GM23338 (cell line): ENCODE data around the gene SPRR1B. TPM values are rescaled to one million over a fixed set of nuclear protein-coding genes. Genes with fewer than 3 reads are reported as not detected.
A peak's percentile ranks its signal among the peaks of the same experiment; 100 is the strongest.

Experiments used
- ATAC-seq: fragments of 200-7000 bp; cut with Tn5 transposase; 3 replicates; pipeline ENCODE4 v1.9.1; 2020
- DNase-seq: peaks from one replicate; pipeline ENCODE4 v3.0.0-alpha.2; 2015; ENCODE audit warnings: low spot score
- H2AFZ ChIP-seq: fragments of 200-600 bp; sonication (generic); 2 replicates; pipeline ENCODE4 v1.8.0; 2016; ENCODE audit warnings: antibody characterized with exemption, mild to moderate bottlenecking, moderate library complexity
- H3F3A ChIP-seq: fragments of 200-600 bp; sonication (generic); replicated peaks from 2 replicates; pipeline ENCODE4 v1.8.0; 2017; ENCODE audit warnings: antibody characterized with exemption, mixed run types, low read depth
- H3K27ac ChIP-seq: fragments of 200-600 bp; sonication (generic); 2 replicates; pipeline ENCODE4 v1.6.1; 2016; ENCODE audit warnings: low read depth
- H3K27me3 ChIP-seq: fragments of 200-600 bp; sonication (generic); 2 replicates; pipeline ENCODE4 v1.8.0; 2016; ENCODE audit warnings: mild to moderate bottlenecking, mixed run types, moderate library complexity; ENCODE audit not compliant: insufficient read depth
- H3K36me3 ChIP-seq: fragments of 200-600 bp; sonication (generic); 2 replicates; pipeline ENCODE4 v1.8.0; 2016; ENCODE audit warnings: mild to moderate bottlenecking; ENCODE audit not compliant: insufficient read depth
- H3K4me1 ChIP-seq: fragments of 200-600 bp; sonication (generic); 2 replicates; pipeline ENCODE4 v1.8.0; 2016; ENCODE audit warnings: mild to moderate bottlenecking, moderate library complexity; ENCODE audit not compliant: insufficient read depth
- H3K4me2 ChIP-seq: fragments of 200-600 bp; sonication (generic); 2 replicates; pipeline ENCODE4 v1.7.1; 2017; ENCODE audit warnings: mixed run types
- H3K4me3 ChIP-seq: fragments of 200-600 bp; sonication (generic); 2 replicates; pipeline ENCODE4 v1.6.1; 2016; ENCODE audit warnings: mixed run types
- H3K79me2 ChIP-seq: fragments of 200-600 bp; sonication (generic); replicated peaks from 2 replicates; pipeline ENCODE4 v1.8.0; 2017; ENCODE audit warnings: mild to moderate bottlenecking; ENCODE audit not compliant: insufficient read depth
- H3K9me2 ChIP-seq: fragments of 200-600 bp; sonication (generic); 2 replicates; pipeline ENCODE4 v1.8.0; 2017; ENCODE audit not compliant: insufficient read depth
- H4K20me1 ChIP-seq: fragments of 200-600 bp; sonication (generic); replicated peaks from 2 replicates; pipeline ENCODE4 v1.8.0; 2017; ENCODE audit warnings: mild to moderate bottlenecking; ENCODE audit not compliant: insufficient read depth
- H3K27ac Mint-ChIP-seq: 2 replicates; pipeline ENCODE4 v1.8.0; 2020; ENCODE audit warnings: inconsistent platforms, mild to moderate bottlenecking, moderate library complexity, mixed read lengths
- H3K27me3 Mint-ChIP-seq: 3 replicates; pipeline ENCODE4 v1.8.0; 2022; ENCODE audit warnings: low read depth, mild to moderate bottlenecking, moderate library complexity, mixed read lengths, inconsistent platforms; ENCODE audit not compliant: insufficient read depth, poor library complexity
- H3K36me3 Mint-ChIP-seq: 3 replicates; pipeline ENCODE4 v1.8.0; 2021; ENCODE audit warnings: low read depth, mild to moderate bottlenecking, inconsistent platforms, moderate library complexity, mixed read lengths
- H3K4me1 Mint-ChIP-seq: 3 replicates; pipeline ENCODE4 v1.8.0; 2020; ENCODE audit warnings: mild to moderate bottlenecking, inconsistent platforms, mixed read lengths
- H3K4me3 Mint-ChIP-seq: 3 replicates; pipeline ENCODE4 v1.8.0; 2021; ENCODE audit warnings: moderate library complexity, mild to moderate bottlenecking, inconsistent platforms, mixed read lengths
- H3K9me3 Mint-ChIP-seq: 3 replicates; pipeline ENCODE4 v1.8.0; 2020; ENCODE audit warnings: moderate library complexity, mild to moderate bottlenecking, inconsistent platforms, mixed read lengths
- CREB1 ChIP-seq: fragments of 250-450 bp; sonication (Bioruptor Pico); IDR thresholded peaks from 2 replicates; pipeline ENCODE4 v1.5.0; 2020; ENCODE audit warnings: low read depth, mild to moderate bottlenecking, moderate library complexity
- EZH2phosphoT487 ChIP-seq: fragments of 200-600 bp; sonication (generic); IDR thresholded peaks from one replicate; pipeline ENCODE4 v1.8.1; 2018; ENCODE audit warnings: antibody characterized with exemption; ENCODE audit not compliant: unreplicated experiment
- JUNB ChIP-seq: IDR thresholded peaks from one replicate; pipeline ENCODE4 v1.6.1; 2016; ENCODE audit warnings: antibody characterized with exemption; ENCODE audit not compliant: unreplicated experiment
- NANOG ChIP-seq: IDR thresholded peaks from 2 replicates; pipeline ENCODE4 v1.6.1; 2016; ENCODE audit warnings: antibody characterized with exemption, borderline replicate concordance
- POLR2AphosphoS5 ChIP-seq: IDR thresholded peaks from 2 replicates; pipeline ENCODE4 v1.6.1; 2016; ENCODE audit warnings: antibody characterized with exemption, low read depth
- polyA plus RNA-seq: library from polyadenylated mRNA; unstranded; fragments of >200 nt; fragmentation: Nextera tagmentation; extraction: Ambion mirVana; gene quantifications from 2 replicates; pipeline ENCODE4 v1.2.1, GENCODE V29; 2016
- total RNA-seq: library from RNA; depleted of rRNA; stranded (reverse); fragments of >200 nt; shearing (Covaris generic); gene quantifications from 2 replicates; pipeline ENCODE4 v1.2.3, GENCODE V29; 2014
- TF ChIP-seq, protein P1 (sequence below): IDR thresholded peaks from one replicate; pipeline ENCODE4 v1.6.1; 2018; ENCODE audit warnings: antibody characterized with exemption; ENCODE audit not compliant: unreplicated experiment
- TF ChIP-seq, protein P2 (sequence below): fragments of 250-450 bp; sonication (Bioruptor Pico); IDR thresholded peaks from 2 replicates; pipeline ENCODE4 v1.5.0; 2020; ENCODE audit warnings: mild to moderate bottlenecking, moderate library complexity
- TF ChIP-seq, protein P3 (sequence below), 2 experiments: fragments of 200-600 bp in 1 of 2; sonication (generic) in 1 of 2; conservative IDR thresholded peaks; 2 replicates each; pipeline versions ENCODE4 v1.5.1 to v1.6.1; 2016 to 2017; ENCODE audit warnings: antibody characterized with exemption in 2 of 2, low read depth in 2 of 2, mild to moderate bottlenecking in 2 of 2, moderate library complexity in 1 of 2

Gene SPRR1B
- total and polyA plus RNA-seq, 2 experiments from 2014 or later: not detected

- TF ChIP-seq, protein P1, sequence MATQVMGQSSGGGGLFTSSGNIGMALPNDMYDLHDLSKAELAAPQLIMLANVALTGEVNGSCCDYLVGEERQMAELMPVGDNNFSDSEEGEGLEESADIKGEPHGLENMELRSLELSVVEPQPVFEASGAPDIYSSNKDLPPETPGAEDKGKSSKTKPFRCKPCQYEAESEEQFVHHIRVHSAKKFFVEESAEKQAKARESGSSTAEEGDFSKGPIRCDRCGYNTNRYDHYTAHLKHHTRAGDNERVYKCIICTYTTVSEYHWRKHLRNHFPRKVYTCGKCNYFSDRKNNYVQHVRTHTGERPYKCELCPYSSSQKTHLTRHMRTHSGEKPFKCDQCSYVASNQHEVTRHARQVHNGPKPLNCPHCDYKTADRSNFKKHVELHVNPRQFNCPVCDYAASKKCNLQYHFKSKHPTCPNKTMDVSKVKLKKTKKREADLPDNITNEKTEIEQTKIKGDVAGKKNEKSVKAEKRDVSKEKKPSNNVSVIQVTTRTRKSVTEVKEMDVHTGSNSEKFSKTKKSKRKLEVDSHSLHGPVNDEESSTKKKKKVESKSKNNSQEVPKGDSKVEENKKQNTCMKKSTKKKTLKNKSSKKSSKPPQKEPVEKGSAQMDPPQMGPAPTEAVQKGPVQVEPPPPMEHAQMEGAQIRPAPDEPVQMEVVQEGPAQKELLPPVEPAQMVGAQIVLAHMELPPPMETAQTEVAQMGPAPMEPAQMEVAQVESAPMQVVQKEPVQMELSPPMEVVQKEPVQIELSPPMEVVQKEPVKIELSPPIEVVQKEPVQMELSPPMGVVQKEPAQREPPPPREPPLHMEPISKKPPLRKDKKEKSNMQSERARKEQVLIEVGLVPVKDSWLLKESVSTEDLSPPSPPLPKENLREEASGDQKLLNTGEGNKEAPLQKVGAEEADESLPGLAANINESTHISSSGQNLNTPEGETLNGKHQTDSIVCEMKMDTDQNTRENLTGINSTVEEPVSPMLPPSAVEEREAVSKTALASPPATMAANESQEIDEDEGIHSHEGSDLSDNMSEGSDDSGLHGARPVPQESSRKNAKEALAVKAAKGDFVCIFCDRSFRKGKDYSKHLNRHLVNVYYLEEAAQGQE: no peak
- TF ChIP-seq POLR2AphosphoS5 (no peak), JUNB (no peak)
Measured at GRCh38 chr1:153071511-153071910, 40.5 kb downstream of the SPRR1B start, which contains the start of gene SPRR2B (continued).

DNA sequence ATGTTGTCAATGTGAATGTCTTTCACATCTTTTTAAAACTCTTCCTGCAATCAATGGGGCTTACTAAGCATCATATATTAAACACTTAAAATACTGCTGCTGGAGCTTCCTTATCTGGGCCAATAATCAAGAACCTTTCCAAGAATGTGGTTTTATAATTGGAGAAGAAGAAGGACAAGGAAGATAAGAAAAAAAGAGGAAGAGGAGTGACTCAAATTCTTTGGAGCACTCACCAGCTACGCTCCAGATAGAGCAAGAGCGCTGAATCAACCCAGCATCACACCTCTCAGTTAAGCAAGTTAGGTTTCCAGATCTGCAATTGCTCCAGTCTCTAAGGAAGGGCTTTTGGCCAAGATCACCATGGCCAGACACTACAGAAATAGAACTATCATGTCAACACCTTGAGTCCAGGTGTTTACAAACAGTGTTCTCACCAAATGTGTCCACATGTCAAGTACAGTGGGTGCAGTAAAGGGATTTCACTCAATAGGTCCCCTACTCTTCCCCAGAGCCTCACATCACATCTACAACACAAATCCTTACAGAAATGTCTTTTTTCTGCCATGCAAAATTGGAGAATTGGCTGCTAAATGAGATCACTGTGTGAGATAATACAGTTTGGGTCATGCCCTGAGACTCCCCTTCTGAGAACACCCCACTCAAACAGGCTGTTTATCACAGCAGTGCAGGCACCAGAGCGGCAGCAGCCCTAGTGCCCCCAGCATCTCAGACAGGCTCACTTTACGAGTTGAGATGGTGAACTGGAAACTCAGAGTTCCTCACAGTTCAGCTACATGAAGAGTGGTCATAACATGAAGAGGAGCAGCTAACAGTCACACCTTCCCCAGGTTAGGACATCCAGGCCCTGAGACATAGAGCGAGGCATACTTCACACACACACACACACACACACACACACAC is 42.1 kb downstream of the SPRR1B start:
- Histone ChIP-seq H3K36me3 (no peaks in the 10 kb centered on the region), H2AFZ (peak overlapping the region; percentile 34; the same call in 1 of the 2 replicates), H3K4me2 (no peak overlapping the region), H3K4me1 (no peaks in the 10 kb centered on the region), H3K79me2 (no peaks in the 10 kb centered on the region), H4K20me1 (no peaks in the 10 kb centered on the region), H3K27me3 (no peaks in the 10 kb centered on the region), H3F3A (no peaks in the 10 kb centered on the region), H3K4me3 (no peak overlapping the region), H3K27ac (no peak overlapping the region), H3K9me2 (no peaks in the 10 kb centered on the region)
- ATAC-seq (no peak), DNase-seq (no peak)
- no peaks in the 10 kb centered on the region for H3K27me3 Mint-ChIP-seq
- no peaks in the 10 kb centered on the region for H3K9me3 Mint-ChIP-seq
- no peaks in the 10 kb centered on the region for H3K36me3 Mint-ChIP-seq
- H3K4me1 Mint-ChIP-seq: no peaks in the 10 kb centered on the region
- H3K4me3 Mint-ChIP-seq: no peak overlapping the region
- H3K27ac Mint-ChIP-seq: no peak overlapping the region
- no peak for TF ChIP-seq CREB1
- TF ChIP-seq, protein P1: no peak
- TF ChIP-seq, protein P2, sequence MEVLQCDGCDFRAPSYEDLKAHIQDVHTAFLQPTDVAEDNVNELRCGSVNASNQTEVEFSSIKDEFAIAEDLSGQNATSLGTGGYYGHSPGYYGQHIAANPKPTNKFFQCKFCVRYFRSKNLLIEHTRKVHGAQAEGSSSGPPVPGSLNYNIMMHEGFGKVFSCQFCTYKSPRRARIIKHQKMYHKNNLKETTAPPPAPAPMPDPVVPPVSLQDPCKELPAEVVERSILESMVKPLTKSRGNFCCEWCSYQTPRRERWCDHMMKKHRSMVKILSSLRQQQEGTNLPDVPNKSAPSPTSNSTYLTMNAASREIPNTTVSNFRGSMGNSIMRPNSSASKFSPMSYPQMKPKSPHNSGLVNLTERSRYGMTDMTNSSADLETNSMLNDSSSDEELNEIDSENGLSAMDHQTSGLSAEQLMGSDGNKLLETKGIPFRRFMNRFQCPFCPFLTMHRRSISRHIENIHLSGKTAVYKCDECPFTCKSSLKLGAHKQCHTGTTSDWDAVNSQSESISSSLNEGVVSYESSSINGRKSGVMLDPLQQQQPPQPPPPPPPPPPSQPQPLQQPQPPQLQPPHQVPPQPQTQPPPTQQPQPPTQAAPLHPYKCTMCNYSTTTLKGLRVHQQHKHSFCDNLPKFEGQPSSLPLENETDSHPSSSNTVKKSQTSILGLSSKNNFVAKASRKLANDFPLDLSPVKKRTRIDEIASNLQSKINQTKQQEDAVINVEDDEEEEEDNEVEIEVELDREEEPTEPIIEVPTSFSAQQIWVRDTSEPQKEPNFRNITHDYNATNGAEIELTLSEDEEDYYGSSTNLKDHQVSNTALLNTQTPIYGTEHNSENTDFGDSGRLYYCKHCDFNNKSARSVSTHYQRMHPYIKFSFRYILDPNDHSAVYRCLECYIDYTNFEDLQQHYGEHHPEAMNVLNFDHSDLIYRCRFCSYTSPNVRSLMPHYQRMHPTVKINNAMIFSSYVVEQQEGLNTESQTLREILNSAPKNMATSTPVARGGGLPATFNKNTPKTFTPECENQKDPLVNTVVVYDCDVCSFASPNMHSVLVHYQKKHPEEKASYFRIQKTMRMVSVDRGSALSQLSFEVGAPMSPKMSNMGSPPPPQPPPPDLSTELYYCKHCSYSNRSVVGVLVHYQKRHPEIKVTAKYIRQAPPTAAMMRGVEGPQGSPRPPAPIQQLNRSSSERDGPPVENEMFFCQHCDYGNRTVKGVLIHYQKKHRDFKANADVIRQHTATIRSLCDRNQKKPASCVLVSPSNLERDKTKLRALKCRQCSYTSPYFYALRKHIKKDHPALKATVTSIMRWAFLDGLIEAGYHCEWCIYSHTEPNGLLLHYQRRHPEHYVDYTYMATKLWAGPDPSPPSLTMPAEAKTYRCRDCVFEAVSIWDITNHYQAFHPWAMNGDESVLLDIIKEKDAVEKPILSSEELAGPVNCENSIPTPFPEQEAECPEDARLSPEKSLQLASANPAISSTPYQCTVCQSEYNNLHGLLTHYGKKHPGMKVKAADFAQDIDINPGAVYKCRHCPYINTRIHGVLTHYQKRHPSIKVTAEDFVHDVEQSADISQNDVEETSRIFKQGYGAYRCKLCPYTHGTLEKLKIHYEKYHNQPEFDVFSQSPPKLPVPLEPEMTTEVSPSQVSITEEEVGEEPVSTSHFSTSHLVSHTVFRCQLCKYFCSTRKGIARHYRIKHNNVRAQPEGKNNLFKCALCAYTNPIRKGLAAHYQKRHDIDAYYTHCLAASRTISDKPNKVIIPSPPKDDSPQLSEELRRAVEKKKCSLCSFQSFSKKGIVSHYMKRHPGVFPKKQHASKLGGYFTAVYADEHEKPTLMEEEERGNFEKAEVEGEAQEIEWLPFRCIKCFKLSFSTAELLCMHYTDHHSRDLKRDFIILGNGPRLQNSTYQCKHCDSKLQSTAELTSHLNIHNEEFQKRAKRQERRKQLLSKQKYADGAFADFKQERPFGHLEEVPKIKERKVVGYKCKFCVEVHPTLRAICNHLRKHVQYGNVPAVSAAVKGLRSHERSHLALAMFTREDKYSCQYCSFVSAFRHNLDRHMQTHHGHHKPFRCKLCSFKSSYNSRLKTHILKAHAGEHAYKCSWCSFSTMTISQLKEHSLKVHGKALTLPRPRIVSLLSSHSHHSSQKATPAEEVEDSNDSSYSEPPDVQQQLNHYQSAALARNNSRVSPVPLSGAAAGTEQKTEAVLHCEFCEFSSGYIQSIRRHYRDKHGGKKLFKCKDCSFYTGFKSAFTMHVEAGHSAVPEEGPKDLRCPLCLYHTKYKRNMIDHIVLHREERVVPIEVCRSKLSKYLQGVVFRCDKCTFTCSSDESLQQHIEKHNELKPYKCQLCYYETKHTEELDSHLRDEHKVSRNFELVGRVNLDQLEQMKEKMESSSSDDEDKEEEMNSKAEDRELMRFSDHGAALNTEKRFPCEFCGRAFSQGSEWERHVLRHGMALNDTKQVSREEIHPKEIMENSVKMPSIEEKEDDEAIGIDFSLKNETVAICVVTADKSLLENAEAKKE (CRISPR knock-in tag): no peak
- TF ChIP-seq NANOG: no peak
- TF ChIP-seq, protein P3, sequence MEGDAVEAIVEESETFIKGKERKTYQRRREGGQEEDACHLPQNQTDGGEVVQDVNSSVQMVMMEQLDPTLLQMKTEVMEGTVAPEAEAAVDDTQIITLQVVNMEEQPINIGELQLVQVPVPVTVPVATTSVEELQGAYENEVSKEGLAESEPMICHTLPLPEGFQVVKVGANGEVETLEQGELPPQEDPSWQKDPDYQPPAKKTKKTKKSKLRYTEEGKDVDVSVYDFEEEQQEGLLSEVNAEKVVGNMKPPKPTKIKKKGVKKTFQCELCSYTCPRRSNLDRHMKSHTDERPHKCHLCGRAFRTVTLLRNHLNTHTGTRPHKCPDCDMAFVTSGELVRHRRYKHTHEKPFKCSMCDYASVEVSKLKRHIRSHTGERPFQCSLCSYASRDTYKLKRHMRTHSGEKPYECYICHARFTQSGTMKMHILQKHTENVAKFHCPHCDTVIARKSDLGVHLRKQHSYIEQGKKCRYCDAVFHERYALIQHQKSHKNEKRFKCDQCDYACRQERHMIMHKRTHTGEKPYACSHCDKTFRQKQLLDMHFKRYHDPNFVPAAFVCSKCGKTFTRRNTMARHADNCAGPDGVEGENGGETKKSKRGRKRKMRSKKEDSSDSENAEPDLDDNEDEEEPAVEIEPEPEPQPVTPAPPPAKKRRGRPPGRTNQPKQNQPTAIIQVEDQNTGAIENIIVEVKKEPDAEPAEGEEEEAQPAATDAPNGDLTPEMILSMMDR (conservative IDR thresholded peaks at IDR 0.05; ENCODE audit: low read depth in 2 of 2): no peak
- no peak for TF ChIP-seq EZH2phosphoT487
